HG03378 (cell line): Measurements from ENCODE around the gene MAPKAP1.
A peak's percentile ranks its signal among the peaks of the same experiment; 100 is the strongest.

Source experiments
- ATAC-seq: cut with Tn5 transposase; IDR thresholded peaks from one replicate; pipeline ENCODE4 v1.9.1; 2021; ENCODE audit warnings: mild to moderate bottlenecking, moderate library complexity; ENCODE audit not compliant: unreplicated experiment

Gene MAPKAP1

GRCh38 chr9:125517577-125517976 lies 189.4 kb downstream of the MAPKAP1 start:
- no peak for ATAC-seq

GRCh38 chr9:125515983-125516940 lies 190.7 kb downstream of the MAPKAP1 start:
- ATAC-seq: no peak

DNA sequence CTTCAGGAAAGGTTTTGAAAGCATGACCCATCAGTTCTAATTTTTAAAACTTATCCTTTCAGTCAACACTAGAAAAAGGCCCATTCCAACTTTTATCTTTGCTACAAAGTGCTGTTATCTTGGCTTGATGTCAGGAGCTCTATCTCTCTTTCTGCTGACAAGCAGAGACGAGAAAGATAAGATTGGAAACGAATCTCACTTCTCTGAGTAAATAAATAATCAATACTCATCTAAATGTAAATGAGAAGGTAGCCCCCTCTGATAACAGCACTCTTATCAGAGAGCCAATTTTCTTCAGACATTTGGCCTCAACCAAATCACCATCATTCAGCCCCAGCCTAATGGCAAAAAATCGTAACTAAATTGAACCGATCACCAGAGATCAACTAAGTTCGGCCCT lies 191.7 kb downstream of the MAPKAP1 start:
- no peak for ATAC-seq

GRCh38 chr9:125514468-125514867 lies 192.5 kb downstream of the MAPKAP1 start:
- ATAC-seq: no peak

GRCh38 chr9:125513668-125514413 lies 193.2 kb downstream of the MAPKAP1 start:
- ATAC-seq: peak; percentile 80

GRCh38 chr9:125513303-125513667 lies 193.7 kb downstream of the MAPKAP1 start:
- no peak for ATAC-seq

GRCh38 chr9:125511789-125512660 lies 195.0 kb downstream of the MAPKAP1 start:
- ATAC-seq: no peak

GRCh38 chr9:125510980-125511379 lies 196.0 kb downstream of the MAPKAP1 start:
- ATAC-seq: no peak

- ATAC-seq: no peak
Measured at GRCh38 chr9:125509476-125509875, 197.5 kb downstream of the MAPKAP1 start.

DNA sequence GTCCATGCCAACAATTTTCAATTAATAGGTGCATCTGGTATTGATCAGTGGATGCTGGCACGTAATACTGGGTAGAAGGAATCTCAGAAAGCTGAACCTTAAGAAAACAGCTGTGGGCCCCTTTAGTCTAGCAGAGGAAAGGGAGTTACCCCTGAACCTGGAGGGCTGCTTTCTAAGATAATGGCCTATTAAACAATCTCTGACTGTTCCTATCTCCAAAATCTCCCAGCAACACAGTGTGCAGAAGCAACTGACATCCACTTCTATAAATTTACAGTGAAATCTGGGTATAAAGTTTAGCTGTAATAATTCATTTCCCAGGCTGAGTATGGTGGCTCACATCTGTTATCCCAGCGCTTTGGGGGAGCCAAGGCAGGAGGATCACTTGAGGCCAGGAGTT lies 198.8 kb downstream of the MAPKAP1 start:
- no peak for ATAC-seq

GRCh38 chr9:125507226-125507625 lies 199.8 kb downstream of the MAPKAP1 start:
- ATAC-seq: no peak

- no peak for ATAC-seq
Measured at GRCh38 chr9:125505988-125506438, 201.0 kb downstream of the MAPKAP1 start.

DNA sequence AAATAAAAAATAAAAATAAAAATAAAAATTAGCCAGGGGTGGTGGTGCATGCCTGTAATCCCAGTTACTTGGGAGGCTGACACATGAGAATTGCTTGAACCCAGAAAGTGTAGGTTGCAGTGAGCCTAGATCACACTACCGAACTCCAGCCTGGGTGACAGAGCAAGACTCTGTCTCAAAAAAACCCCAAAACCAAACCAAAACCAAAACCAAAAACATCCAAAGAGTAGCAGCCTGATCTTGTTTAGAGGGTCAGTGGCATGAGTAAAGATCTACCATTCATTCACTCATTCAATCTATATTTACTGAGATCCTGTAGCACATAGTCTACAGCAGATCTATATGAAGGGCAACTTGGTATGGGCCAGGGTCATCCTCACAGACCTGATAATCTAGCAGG lies 202.4 kb downstream of the MAPKAP1 start:
- ATAC-seq: no peak

DNA sequence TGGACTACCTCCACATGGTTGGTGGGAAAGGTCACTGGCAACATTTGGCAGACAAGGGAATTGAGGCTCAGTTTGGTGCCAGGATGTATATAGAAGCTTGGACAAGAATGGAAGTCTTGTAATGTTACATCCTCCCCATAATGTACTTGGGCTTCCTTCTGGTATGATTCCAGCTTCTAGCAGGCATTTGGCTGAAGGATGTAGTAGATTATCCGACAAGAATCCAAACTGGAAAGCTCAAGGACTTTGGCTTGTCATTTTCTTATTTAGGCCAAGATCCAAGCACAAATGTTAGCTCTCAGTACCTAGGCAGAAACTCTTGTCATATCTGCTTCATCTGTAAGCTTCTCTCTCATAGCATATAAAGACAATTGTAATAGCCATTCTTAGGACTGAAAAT lies 209.1 kb downstream of the MAPKAP1 start:
- no peak for ATAC-seq

DNA sequence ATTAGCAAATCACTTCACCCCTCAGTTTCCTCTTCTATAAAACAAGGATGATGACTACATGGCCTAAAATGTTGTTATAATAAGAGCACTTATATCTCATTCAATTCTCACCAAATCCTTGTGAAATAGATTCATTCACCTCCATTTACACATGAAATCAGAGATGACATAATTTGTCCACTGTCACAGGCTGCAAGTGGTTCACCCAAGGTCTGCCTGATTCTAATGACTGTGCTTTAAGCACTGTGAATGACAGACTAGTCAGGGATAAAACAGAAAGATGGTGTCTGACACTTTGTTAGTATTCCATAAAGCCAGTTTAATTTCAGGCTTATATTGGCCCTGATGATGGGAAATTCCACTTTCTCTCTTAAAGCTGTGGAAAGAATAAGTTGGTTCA lies 209.5 kb downstream of the MAPKAP1 start:
- no peak for ATAC-seq

DNA sequence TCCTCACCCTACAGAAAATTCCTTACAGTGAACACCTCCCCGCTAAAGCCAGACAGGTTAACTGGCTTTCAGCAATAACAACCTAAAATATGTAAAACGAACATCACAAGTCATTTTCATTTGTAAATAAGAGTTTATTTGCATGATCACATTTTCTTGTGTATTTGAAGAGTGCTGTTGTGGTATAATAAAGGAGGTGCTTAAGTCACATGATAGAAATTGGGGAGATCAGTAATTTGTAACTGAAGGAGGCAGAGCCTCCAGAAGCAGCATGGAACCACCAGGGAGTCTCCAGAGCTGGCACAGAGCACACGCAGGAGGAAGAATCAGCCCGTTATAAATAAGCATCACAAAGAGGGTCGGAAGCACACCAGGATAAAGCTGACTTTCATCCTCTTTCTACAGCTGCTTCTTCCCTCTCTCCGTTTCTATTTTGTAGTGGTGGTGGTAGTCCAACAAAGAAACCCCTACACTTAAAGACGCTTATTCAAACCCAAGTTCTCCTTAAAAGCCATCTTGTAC lies 210.6 kb downstream of the MAPKAP1 start:
- no peak for ATAC-seq

GRCh38 chr9:125495172-125496119 lies 211.6 kb downstream of the MAPKAP1 start:
- no peak for ATAC-seq

- ATAC-seq: no peak
Measured at GRCh38 chr9:125494653-125494915, 212.4 kb downstream of the MAPKAP1 start.

DNA sequence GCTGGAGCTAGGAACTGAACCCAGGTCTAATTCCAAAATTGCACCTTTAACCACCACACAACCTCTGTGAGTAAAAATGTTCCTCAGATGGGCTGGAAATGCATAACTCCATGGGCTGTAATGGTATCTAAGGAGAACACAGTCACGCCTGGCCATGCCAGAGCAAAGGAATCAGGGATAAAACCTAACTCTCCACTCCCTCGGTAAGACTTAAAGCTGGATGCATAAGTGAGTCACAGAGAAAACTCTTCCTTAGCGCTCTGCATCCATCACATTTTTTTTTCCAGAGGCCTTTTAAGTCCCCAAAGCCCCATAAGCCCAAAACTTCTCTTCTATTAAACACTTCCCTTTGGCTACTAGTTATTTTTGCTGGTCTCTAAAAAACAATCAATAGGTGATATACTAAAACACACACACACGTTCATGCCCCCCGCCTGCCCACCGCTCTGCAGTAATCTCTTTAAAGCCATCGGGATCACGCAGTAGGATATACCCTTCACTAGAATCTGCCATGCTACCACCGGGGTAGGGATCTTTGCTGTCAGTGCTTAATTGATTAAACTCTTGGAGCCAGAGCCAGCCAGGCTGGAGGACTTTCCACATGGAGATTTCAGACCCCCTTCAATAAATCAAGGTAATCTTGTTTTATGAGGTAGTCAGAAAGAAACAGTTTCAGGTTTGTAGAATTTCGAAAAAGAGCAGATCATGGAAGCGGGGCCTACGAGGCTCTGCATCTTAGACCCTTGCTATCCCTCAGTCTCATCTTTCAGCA lies 212.9 kb downstream of the MAPKAP1 start:
- ATAC-seq: no peak
